Panc1 (cell line): ENCODE measurements around the gene PDE1C. TPM values are rescaled to one million over a fixed set of nuclear protein-coding genes. Genes with fewer than 3 reads are reported as not detected.

Source experiments
- ATAC-seq: fragments of 200-7000 bp; cut with Tn5 transposase; 2 replicates; pipeline ENCODE4 v1.9.1; 2020; ENCODE audit warnings: mild to moderate bottlenecking, moderate library complexity
- BruUV-seq: library from RNA; stranded (reverse); fragments of 400-500 nt; replicated peaks from 2 replicates; lab custom pipeline; 2021; lab: Mats Ljungman, UMichigan
- CTCF ChIA-PET: fragments of 300-600 bp; sonication (Branson Sonifier 250); formaldehyde crosslinking; loops from one replicate; lab custom pipeline; 2022; ENCODE audit warnings: antibody characterized with exemption; lab: Charles Lee
- POLR2A ChIA-PET: fragments of 300-600 bp; sonication (Branson Sonifier 250); formaldehyde crosslinking; loops from one replicate; lab custom pipeline; 2022; ENCODE audit warnings: antibody characterized with exemption; lab: Charles Lee
- DNase-seq: peaks from one replicate; pipeline ENCODE4 v3.0.0-alpha.2; 2010; ENCODE audit warnings: low read depth, low spot score
- H3K27ac ChIP-seq: 2 replicates; pipeline ENCODE4 v1.5.1; 2011; ENCODE audit warnings: mild to moderate bottlenecking, low read length, inconsistent platforms
- H3K27me3 ChIP-seq: fragments of 200-500 bp; sonication (Bioruptor generic); 2 replicates; pipeline ENCODE4 v1.6.0; 2014; ENCODE audit warnings: low read length, inconsistent platforms; ENCODE audit not compliant: control insufficient read depth, insufficient read depth
- H3K36me3 ChIP-seq: fragments of 200-500 bp; sonication (Bioruptor generic); 2 replicates; pipeline ENCODE4 v1.5.1; 2014; ENCODE audit warnings: inconsistent platforms, mild to moderate bottlenecking, low read length, moderate library complexity; ENCODE audit not compliant: control insufficient read depth, insufficient read depth
- H3K4me1 ChIP-seq: 2 replicates; pipeline ENCODE4 v1.5.1; 2011; ENCODE audit warnings: inconsistent platforms, mild to moderate bottlenecking, low read length, moderate library complexity; ENCODE audit not compliant: control insufficient read depth, insufficient read depth
- H3K4me3 ChIP-seq, 2 experiments: 2 replicates each; pipeline ENCODE4 v1.5.1; 2011 to 2012; ENCODE audit warnings: low read depth in 2 of 2, low read length in 2 of 2, mild to moderate bottlenecking in 2 of 2, inconsistent platforms in 1 of 2, moderate library complexity in 1 of 2
- H3K9me3 ChIP-seq: fragments of 200-500 bp; sonication (Bioruptor generic); 2 replicates; pipeline ENCODE4 v1.5.1; 2014; ENCODE audit warnings: low read depth, mild to moderate bottlenecking, inconsistent platforms, low read length, moderate library complexity; ENCODE audit not compliant: control insufficient read depth, insufficient read depth
- CTCF ChIP-seq: fragments of 450-650 bp; IDR thresholded peaks from 2 replicates; pipeline ENCODE4 v1.5.1; 2017; ENCODE audit warnings: mild to moderate bottlenecking
- POLR2AphosphoS5 ChIP-seq: IDR thresholded peaks from 2 replicates; pipeline ENCODE4 v1.6.1; 2012; ENCODE audit warnings: mild to moderate bottlenecking, low read depth, low read length, moderate library complexity
- REST ChIP-seq, 2 experiments: IDR thresholded peaks; 2 replicates each; pipeline ENCODE4 v1.6.1; 2011 to 2012; ENCODE audit warnings: low read depth in 2 of 2, control low read depth in 1 of 2, low read length in 1 of 2, mild to moderate bottlenecking in 1 of 2, moderate library complexity in 1 of 2; ENCODE audit not compliant: insufficient read depth in 1 of 2
- SIN3A ChIP-seq: IDR thresholded peaks from 2 replicates; pipeline ENCODE4 v1.6.1; 2012; ENCODE audit warnings: low read depth, mild to moderate bottlenecking, low read length, moderate library complexity, borderline replicate concordance; ENCODE audit not compliant: insufficient read depth
- TCF7L2 ChIP-seq: IDR thresholded peaks from 2 replicates; pipeline ENCODE4 v1.6.1; 2011; ENCODE audit warnings: mild to moderate bottlenecking, low read depth, low read length, inconsistent platforms
- in situ Hi-C: cut with HindIII; loops from 2 replicates; pipeline ENCODE4 v1.10.0; 2016; ENCODE audit warnings: low sequenced_read_pairs, low pct_unique_long_range_greater_than_20kb
- intact Hi-C: fragments of 100-400 bp; cut with micrococcal nuclease; formaldehyde crosslinking; loops from one replicate; pipeline ENCODE4 v1.10.0; 2022; ENCODE audit not compliant: unreplicated experiment
- total RNA-seq: library from RNA; stranded (reverse); gene quantifications from one replicate; pipeline ENCODE4 v1.2.1, GENCODE V29; 2021; ENCODE audit not compliant: unreplicated experiment

PDE1C gene
- total RNA-seq, 1 experiment from 2014 or later, result not detected

- H3K4me3 ChIP-seq, result no peak overlapping the region
- peaks cover 28% of the 10 kb centered on the region for H3K27me3 ChIP-seq
- POLR2A ChIA-PET, result interaction anchor here (0.7 kb wide), 1 partner anchor 821 kb away, joined by 3 read pairs; no protein-coding TSS in a partner anchor
- CTCF ChIA-PET, result no interaction called here
- H3K4me1 ChIP-seq, result no peaks in the 10 kb centered on the region
- TF ChIP-seq POLR2AphosphoS5 (no peak), SIN3A (no peak), TCF7L2 (no peak), REST (IDR thresholded peaks at IDR 0.05; ENCODE audit: insufficient read depth in 1 of 2, low read depth in 2 of 2, low read length in 1 of 2) (no peak), CTCF (no peak)
- H3K36me3 ChIP-seq, result no peaks in the 10 kb centered on the region
- in situ Hi-C loops (no loop called here), intact Hi-C loops (loop anchor here (5.0 kb wide), 1 partner anchor 129 kb away; no protein-coding TSS in a partner anchor)
- no peak overlapping the region for H3K27ac ChIP-seq
- ATAC-seq, result no peak
- H3K9me3 ChIP-seq, result no peaks in the 10 kb centered on the region
- BruUV-seq, result no TSS peak
- DNase-seq, result no peak
These were observed 3.3 kb upstream of the PDE1C start for GRCh38 chr7:32073533-32073932.

- Histone ChIP-seq H3K27me3 (peaks cover 30% of the 10 kb centered on the region), H3K4me1 (no peaks in the 10 kb centered on the region), H3K36me3 (no peaks in the 10 kb centered on the region), H3K27ac (no peak overlapping the region), H3K4me3 (no peak overlapping the region), H3K9me3 (no peaks in the 10 kb centered on the region)
- CTCF ChIA-PET, result no interaction called here
- POLR2A ChIA-PET, result no interaction called here
- BruUV-seq, result no TSS peak
- TF ChIP-seq TCF7L2 (no peak), POLR2AphosphoS5 (no peak), REST (IDR thresholded peaks at IDR 0.05; ENCODE audit: insufficient read depth in 1 of 2, low read depth in 2 of 2, low read length in 1 of 2) (no peak), CTCF (no peak), SIN3A (no peak)
- intact Hi-C loops, result loop anchor here (5.0 kb wide), 1 partner anchor 130 kb away; no protein-coding TSS in a partner anchor
- DNase-seq, result no peak
- ATAC-seq, result no peak
- in situ Hi-C loops, result no loop called here
These were observed 2.2 kb upstream of the PDE1C start for GRCh38 chr7:32072397-32072796.
